Caco-2 (cell line): ENCODE results near the gene HK3. TPM values are rescaled to one million over a fixed set of nuclear protein-coding genes. Genes with fewer than 3 reads are reported as not detected.

Source experiments
- BruUV-seq: library from RNA; stranded (reverse); fragments of 400-500 nt; replicated peaks from 2 replicates; lab custom pipeline; 2021; lab: Mats Ljungman, UMichigan
- CTCF ChIA-PET: fragments of 300-600 bp; sonication (Branson Sonifier 250); formaldehyde crosslinking; loops from one replicate; lab custom pipeline; 2022; ENCODE audit warnings: antibody characterized with exemption; lab: Charles Lee
- POLR2A ChIA-PET: fragments of 300-600 bp; sonication (Branson Sonifier 250); formaldehyde crosslinking; loops from one replicate; lab custom pipeline; 2022; ENCODE audit warnings: antibody characterized with exemption; lab: Charles Lee
- DNase-seq, 2 experiments: peaks; one replicate each; pipeline versions ENCODE4 v3.0.0 to v3.0.0-alpha.2; 2020 to 2022
- H3K27me3 ChIP-seq: replicated peaks from 2 replicates; pipeline ENCODE4 v1.6.0; 2011; ENCODE audit warnings: low read length; ENCODE audit not compliant: control insufficient read depth, insufficient read depth
- H3K36me3 ChIP-seq: 2 replicates; pipeline ENCODE4 v1.5.1; 2011; ENCODE audit warnings: low read length; ENCODE audit not compliant: control insufficient read depth, insufficient read depth
- H3K4me1 ChIP-seq: fragments of 250-450 bp; sonication (Bioruptor Pico); 2 replicates; pipeline ENCODE4 v1.5.1; 2020; ENCODE audit warnings: mild to moderate bottlenecking
- H3K4me3 ChIP-seq: 2 replicates; pipeline ENCODE4 v1.5.1; 2011; ENCODE audit warnings: low read depth, mild to moderate bottlenecking, control low read depth, low read length
- H3K9me3 ChIP-seq: fragments of 250-450 bp; sonication (Bioruptor Pico); 2 replicates; pipeline ENCODE4 v1.5.1; 2020; ENCODE audit warnings: mild to moderate bottlenecking, moderate library complexity
- H3K27ac Mint-ChIP-seq: one replicate; pipeline ENCODE4 v1.8.0; 2022; ENCODE audit warnings: mixed read lengths; ENCODE audit not compliant: unreplicated experiment
- H3K27me3 Mint-ChIP-seq: one replicate; pipeline ENCODE4 v1.8.0; 2022; ENCODE audit warnings: mixed read lengths; ENCODE audit not compliant: insufficient read depth, unreplicated experiment
- H3K36me3 Mint-ChIP-seq: one replicate; pipeline ENCODE4 v1.8.0; 2022; ENCODE audit warnings: mild to moderate bottlenecking, mixed read lengths; ENCODE audit not compliant: insufficient read depth, unreplicated experiment
- H3K4me1 Mint-ChIP-seq: one replicate; pipeline ENCODE4 v1.8.0; 2022; ENCODE audit warnings: low read depth, mixed read lengths; ENCODE audit not compliant: unreplicated experiment
- H3K4me3 Mint-ChIP-seq: one replicate; pipeline ENCODE4 v1.8.0; 2022; ENCODE audit warnings: mild to moderate bottlenecking, moderate library complexity, mixed read lengths; ENCODE audit not compliant: unreplicated experiment
- H3K9me3 Mint-ChIP-seq: one replicate; pipeline ENCODE4 v1.8.0; 2022; ENCODE audit warnings: mixed read lengths; ENCODE audit not compliant: unreplicated experiment
- CTCF ChIP-seq, 2 experiments: fragments of 200-600 bp in 1 of 2; IDR thresholded peaks; 1 replicate in 1 of 2; 2 replicates in 1 of 2; pipeline versions ENCODE4 v1.5.1 to v1.8.0; 2011 to 2022; ENCODE audit warnings: antibody characterized with exemption in 1 of 2, control low read depth in 1 of 2, inconsistent platforms in 1 of 2, low read depth in 1 of 2, low read length in 1 of 2, mild to moderate bottlenecking in 1 of 2, moderate library complexity in 1 of 2; ENCODE audit not compliant: insufficient read depth in 1 of 2, severe bottlenecking in 1 of 2, unreplicated experiment in 1 of 2
- intact Hi-C: fragments of 100-400 bp; cut with micrococcal nuclease; formaldehyde crosslinking; loops from one replicate; pipeline ENCODE4 v1.10.0; 2022; ENCODE audit not compliant: unreplicated experiment
- total RNA-seq: library from RNA; stranded (reverse); gene quantifications from 2 replicates; pipeline ENCODE4 v1.2.3, GENCODE V29; 2022

HK3 gene
- total RNA-seq, 1 experiment from 2014 or later = 0.29 TPM

DNA sequence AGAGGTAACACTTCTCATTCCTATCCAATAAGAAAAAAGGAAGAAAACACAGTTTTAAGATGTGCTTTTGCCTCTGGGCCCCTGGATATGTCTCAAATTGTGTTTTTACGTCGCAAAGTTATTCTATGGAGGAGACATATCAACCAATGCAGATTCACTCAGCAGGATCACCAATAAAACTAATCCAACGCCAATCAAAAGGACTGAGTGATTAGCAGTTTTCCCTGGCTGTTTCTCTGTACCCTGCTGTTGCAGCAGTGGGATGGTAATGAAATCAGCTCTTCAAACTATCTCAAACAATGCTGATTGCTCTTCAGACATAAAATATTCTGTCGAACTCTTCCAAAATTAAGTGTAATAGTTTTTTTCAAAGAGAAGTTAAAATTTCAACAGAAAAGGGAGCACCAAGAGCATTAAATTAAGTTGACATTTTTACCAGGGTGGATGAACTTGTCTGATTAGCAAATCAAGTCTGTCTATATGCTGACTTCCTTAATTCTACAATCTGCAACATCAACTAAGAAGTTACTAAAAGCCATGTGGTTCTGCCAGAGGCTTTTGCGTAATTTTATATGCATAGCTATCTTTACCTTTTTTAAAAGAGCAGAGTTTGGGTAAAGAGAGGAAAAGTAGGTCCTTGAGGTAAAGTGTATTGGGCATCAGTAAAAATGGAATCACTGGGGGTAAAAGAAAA lies 9.7 kb upstream of the HK3 start:
- no peaks in the 10 kb centered on the region for H3K9me3 ChIP-seq

GRCh38 chr5:176906796-176907195 lies 7.7 kb upstream of the HK3 start:
- Mint-ChIP-seq H3K27me3 (no peaks in the 10 kb centered on the region), H3K36me3 (peaks cover 59% of the 10 kb centered on the region), H3K9me3 (no peaks in the 10 kb centered on the region), H3K4me1 (no peaks in the 10 kb centered on the region), H3K27ac (no peak overlapping the region), H3K4me3 (no peak overlapping the region)
- peaks cover 10% of the 10 kb centered on the region; the same call in 1 of the 2 replicates for H3K4me1 ChIP-seq
- H3K36me3 ChIP-seq = peaks cover 10% of the 10 kb centered on the region
- H3K9me3 ChIP-seq = no peaks in the 10 kb centered on the region
- no peaks in the 10 kb centered on the region for H3K27me3 ChIP-seq
- no TSS peak for BruUV-seq
- no peak for TF ChIP-seq CTCF (IDR thresholded peaks at IDR 0.05; ENCODE audit: insufficient read depth in 1 of 2, low read depth in 1 of 2, low read length in 1 of 2, severe bottlenecking in 1 of 2, unreplicated experiment in 1 of 2)
- DNase-seq = no peak
- intact Hi-C loops = no loop called here
- H3K4me3 ChIP-seq = no peak overlapping the region
- CTCF ChIA-PET = no interaction called here
- POLR2A ChIA-PET = no interaction called here

More for the DNA sequence above, 9.7 kb upstream of the HK3 start:
- BruUV-seq = no TSS peak
- no peak for DNase-seq
- Mint-ChIP-seq H3K27ac (no peak overlapping the region), H3K27me3 (no peaks in the 10 kb centered on the region), H3K9me3 (no peaks in the 10 kb centered on the region), H3K4me3 (no peak overlapping the region), H3K36me3 (peaks cover 49% of the 10 kb centered on the region), H3K4me1 (no peaks in the 10 kb centered on the region)
- no peak for TF ChIP-seq CTCF (IDR thresholded peaks at IDR 0.05; ENCODE audit: insufficient read depth in 1 of 2, low read depth in 1 of 2, low read length in 1 of 2, severe bottlenecking in 1 of 2, unreplicated experiment in 1 of 2)
- no peaks in the 10 kb centered on the region for H3K27me3 ChIP-seq
- CTCF ChIA-PET = no interaction called here
- H3K4me3 ChIP-seq = no peak overlapping the region
- POLR2A ChIA-PET = no interaction called here
- intact Hi-C loops = no loop called here
- H3K36me3 ChIP-seq = peaks cover 8% of the 10 kb centered on the region
- peaks cover 10% of the 10 kb centered on the region; the same call in 1 of the 2 replicates for H3K4me1 ChIP-seq

DNA sequence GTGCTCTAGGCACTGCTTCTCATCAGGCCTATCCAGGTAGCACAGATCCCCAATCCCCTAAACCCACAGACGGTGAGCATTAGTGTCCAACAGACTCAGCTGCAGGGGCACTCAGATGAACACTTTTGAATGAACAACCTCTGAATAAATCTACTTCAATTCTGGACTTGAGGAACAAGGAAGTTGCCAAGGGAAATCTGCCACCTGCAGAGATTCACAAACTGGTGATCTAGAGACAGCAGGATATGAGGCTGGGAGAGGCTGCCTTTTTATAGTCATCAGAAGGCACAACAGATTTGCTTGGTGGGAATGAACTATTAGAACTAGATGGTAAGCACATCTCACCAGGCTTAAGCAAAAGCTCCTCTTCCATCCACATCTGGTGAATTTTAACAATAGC lies 7.0 kb upstream of the HK3 start:
- no peaks in the 10 kb centered on the region for H3K4me1 Mint-ChIP-seq
- H3K9me3 Mint-ChIP-seq = no peaks in the 10 kb centered on the region
- peaks cover 66% of the 10 kb centered on the region for H3K36me3 Mint-ChIP-seq
- no peak for TF ChIP-seq CTCF (IDR thresholded peaks at IDR 0.05; ENCODE audit: insufficient read depth in 1 of 2, low read depth in 1 of 2, low read length in 1 of 2, severe bottlenecking in 1 of 2, unreplicated experiment in 1 of 2)
- H3K4me1 ChIP-seq = peaks cover 10% of the 10 kb centered on the region; the same call in 1 of the 2 replicates
- CTCF ChIA-PET = no interaction called here
- no TSS peak for BruUV-seq
- H3K27ac Mint-ChIP-seq = no peak overlapping the region
- H3K27me3 ChIP-seq = no peaks in the 10 kb centered on the region
- POLR2A ChIA-PET = no interaction called here
- no peaks in the 10 kb centered on the region for H3K27me3 Mint-ChIP-seq
- intact Hi-C loops = no loop called here
- no peak for DNase-seq
- H3K36me3 ChIP-seq = peaks cover 10% of the 10 kb centered on the region
- no peak overlapping the region for H3K4me3 Mint-ChIP-seq
- no peak overlapping the region for H3K4me3 ChIP-seq
- no peaks in the 10 kb centered on the region for H3K9me3 ChIP-seq
